MCF 10A (cell line): ENCODE results near the gene ICAM4. TPM values are rescaled to one million over a fixed set of nuclear protein-coding genes. Genes with fewer than 3 reads are reported as not detected.
A peak's percentile ranks its signal among the peaks of the same experiment; 100 is the strongest.

Source experiments
- BruUV-seq: library from RNA; stranded (reverse); fragments of 400-500 nt; replicated peaks from 2 replicates; lab custom pipeline; 2021; lab: Mats Ljungman, UMichigan
- CTCF ChIA-PET: fragments of 300-600 bp; sonication (Branson Sonifier 250); formaldehyde crosslinking; extraction: SDS; loops from one replicate; lab custom pipeline; 2021; ENCODE audit warnings: antibody characterized with exemption, inconsistent platforms; lab: Yijun Ruan, JAX
- POLR2A ChIA-PET: fragments of 300-600, 350-650 bp; sonication (Branson Sonifier 250); formaldehyde crosslinking; extraction: SDS; loops from one replicate; lab custom pipeline; 2020; ENCODE audit warnings: antibody characterized with exemption, inconsistent platforms; lab: Yijun Ruan, JAX
- DNase-seq: peaks from one replicate; pipeline ENCODE4 v3.0.0-alpha.2; 2018; ENCODE audit not compliant: unreplicated experiment
- H3K27ac Mint-ChIP-seq: one replicate; pipeline ENCODE4 v1.8.0; 2022; ENCODE audit warnings: mild to moderate bottlenecking, low read depth, mixed read lengths; ENCODE audit not compliant: unreplicated experiment
- H3K27me3 Mint-ChIP-seq: one replicate; pipeline ENCODE4 v1.8.0; 2022; ENCODE audit warnings: mixed read lengths; ENCODE audit not compliant: insufficient read depth, unreplicated experiment
- H3K36me3 Mint-ChIP-seq: one replicate; pipeline ENCODE4 v1.8.0; 2022; ENCODE audit warnings: mild to moderate bottlenecking, moderate library complexity, mixed read lengths; ENCODE audit not compliant: insufficient read depth, unreplicated experiment
- H3K4me1 Mint-ChIP-seq: one replicate; pipeline ENCODE4 v1.8.0; 2022; ENCODE audit warnings: mixed read lengths; ENCODE audit not compliant: insufficient read depth, unreplicated experiment
- H3K4me3 Mint-ChIP-seq: one replicate; pipeline ENCODE4 v1.8.0; 2022; ENCODE audit warnings: mild to moderate bottlenecking, moderate library complexity, mixed read lengths; ENCODE audit not compliant: unreplicated experiment
- H3K9me3 Mint-ChIP-seq: one replicate; pipeline ENCODE4 v1.8.0; 2022; ENCODE audit warnings: mixed read lengths; ENCODE audit not compliant: unreplicated experiment
- intact Hi-C: fragments of 100-400 bp; cut with micrococcal nuclease; formaldehyde crosslinking; loops from 2 replicates; pipeline ENCODE4 v1.14.1; 2022
- total RNA-seq: library from RNA; stranded (reverse); gene quantifications from 2 replicates; pipeline ENCODE4 v1.2.3, GENCODE V29; 2022
- TF ChIP-seq, protein P1 (sequence below): fragments of 200-600 bp; IDR thresholded peaks from one replicate; pipeline ENCODE4 v1.8.0; 2022; ENCODE audit warnings: antibody characterized with exemption, mild to moderate bottlenecking; ENCODE audit not compliant: unreplicated experiment

Gene ICAM4
- total RNA-seq, 1 experiment from 2014 or later: not detected

DNA sequence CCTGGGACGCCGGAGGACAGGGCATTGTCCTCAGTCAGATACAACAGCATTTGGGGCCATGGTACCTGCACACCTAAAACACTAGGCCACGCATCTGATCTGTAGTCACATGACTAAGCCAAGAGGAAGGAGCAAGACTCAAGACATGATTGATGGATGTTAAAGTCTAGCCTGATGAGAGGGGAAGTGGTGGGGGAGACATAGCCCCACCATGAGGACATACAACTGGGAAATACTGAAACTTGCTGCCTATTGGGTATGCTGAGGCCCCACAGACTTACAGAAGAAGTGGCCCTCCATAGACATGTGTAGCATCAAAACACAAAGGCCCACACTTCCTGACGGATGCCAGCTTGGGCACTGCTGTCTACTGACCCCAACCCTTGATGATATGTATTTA, 1.4 kb upstream of the ICAM4 start:
- H3K27me3 Mint-ChIP-seq: no peaks in the 10 kb centered on the region
- no peak overlapping the region for H3K4me3 Mint-ChIP-seq
- intact Hi-C loops: no loop called here
- H3K36me3 Mint-ChIP-seq: no peaks in the 10 kb centered on the region
- no TSS peak for BruUV-seq
- no peak for DNase-seq
- peaks cover 28% of the 10 kb centered on the region for H3K4me1 Mint-ChIP-seq
- POLR2A ChIA-PET: interaction anchor here (0.6 to 1.7 kb wide), 4 partner anchors 15 to 115 kb away, joined by 4 to 14 read pairs (median 5); partner anchors contain the start of genes ICAM1, RAVER1 and TYK2
- CTCF ChIA-PET: interaction anchor here (0.9 to 1.8 kb wide), 5 partner anchors 14 to 113 kb away, joined by 3 to 7 read pairs (median 3); no protein-coding TSS in a partner anchor
- H3K27ac Mint-ChIP-seq: peak overlapping the region; percentile 5
- TF ChIP-seq, protein P1, sequence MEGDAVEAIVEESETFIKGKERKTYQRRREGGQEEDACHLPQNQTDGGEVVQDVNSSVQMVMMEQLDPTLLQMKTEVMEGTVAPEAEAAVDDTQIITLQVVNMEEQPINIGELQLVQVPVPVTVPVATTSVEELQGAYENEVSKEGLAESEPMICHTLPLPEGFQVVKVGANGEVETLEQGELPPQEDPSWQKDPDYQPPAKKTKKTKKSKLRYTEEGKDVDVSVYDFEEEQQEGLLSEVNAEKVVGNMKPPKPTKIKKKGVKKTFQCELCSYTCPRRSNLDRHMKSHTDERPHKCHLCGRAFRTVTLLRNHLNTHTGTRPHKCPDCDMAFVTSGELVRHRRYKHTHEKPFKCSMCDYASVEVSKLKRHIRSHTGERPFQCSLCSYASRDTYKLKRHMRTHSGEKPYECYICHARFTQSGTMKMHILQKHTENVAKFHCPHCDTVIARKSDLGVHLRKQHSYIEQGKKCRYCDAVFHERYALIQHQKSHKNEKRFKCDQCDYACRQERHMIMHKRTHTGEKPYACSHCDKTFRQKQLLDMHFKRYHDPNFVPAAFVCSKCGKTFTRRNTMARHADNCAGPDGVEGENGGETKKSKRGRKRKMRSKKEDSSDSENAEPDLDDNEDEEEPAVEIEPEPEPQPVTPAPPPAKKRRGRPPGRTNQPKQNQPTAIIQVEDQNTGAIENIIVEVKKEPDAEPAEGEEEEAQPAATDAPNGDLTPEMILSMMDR: no peak
- H3K9me3 Mint-ChIP-seq: no peaks in the 10 kb centered on the region

DNA sequence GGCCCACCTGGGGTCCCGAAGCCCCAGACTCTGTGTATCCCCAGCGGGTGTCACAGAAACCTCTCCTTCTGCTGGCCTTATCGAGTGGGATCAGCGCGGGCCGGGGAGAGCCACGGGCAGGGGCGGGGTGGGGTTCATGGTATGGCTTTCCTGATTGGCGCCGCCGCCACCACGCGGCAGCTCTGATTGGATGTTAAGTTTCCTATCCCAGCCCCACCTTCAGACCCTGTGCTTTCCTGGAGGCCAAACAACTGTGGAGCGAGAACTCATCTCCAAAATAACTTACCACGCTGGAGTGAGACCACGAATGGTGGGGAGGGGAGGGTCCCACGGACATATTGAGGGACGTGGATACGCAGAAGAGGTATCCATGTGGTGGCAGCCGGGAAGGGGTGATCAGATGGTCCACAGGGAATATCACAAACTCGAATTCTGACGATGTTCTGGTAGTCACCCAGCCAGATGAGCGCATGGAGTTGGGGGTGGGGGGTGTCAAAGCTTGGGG, 2.0 kb downstream of the ICAM4 start:
- DNase-seq: peak; percentile 85
- H3K27ac Mint-ChIP-seq: peak overlapping the region; percentile 83
- no TSS peak for BruUV-seq
- ChIA-PET CTCF (interaction anchor here (1.3 kb wide), 1 partner anchor 13 kb away, joined by 4 read pairs; no protein-coding TSS in a partner anchor), POLR2A (interaction anchor here (1.2 to 1.3 kb wide), 2 partner anchors 26 to 29 kb away, joined by 4 to 5 read pairs; no protein-coding TSS in a partner anchor)
- peaks cover 30% of the 10 kb centered on the region for H3K4me1 Mint-ChIP-seq
- TF ChIP-seq, protein P1: no peak
- no peaks in the 10 kb centered on the region for H3K27me3 Mint-ChIP-seq
- H3K9me3 Mint-ChIP-seq: no peaks in the 10 kb centered on the region
- peak overlapping the region; percentile 79 for H3K4me3 Mint-ChIP-seq
- intact Hi-C loops: loop anchor here (1.0 to 2.0 kb wide), 2 partner anchors 44 to 94 kb away; partner anchors contain the start of gene RAVER1
- H3K36me3 Mint-ChIP-seq: no peaks in the 10 kb centered on the region

DNA sequence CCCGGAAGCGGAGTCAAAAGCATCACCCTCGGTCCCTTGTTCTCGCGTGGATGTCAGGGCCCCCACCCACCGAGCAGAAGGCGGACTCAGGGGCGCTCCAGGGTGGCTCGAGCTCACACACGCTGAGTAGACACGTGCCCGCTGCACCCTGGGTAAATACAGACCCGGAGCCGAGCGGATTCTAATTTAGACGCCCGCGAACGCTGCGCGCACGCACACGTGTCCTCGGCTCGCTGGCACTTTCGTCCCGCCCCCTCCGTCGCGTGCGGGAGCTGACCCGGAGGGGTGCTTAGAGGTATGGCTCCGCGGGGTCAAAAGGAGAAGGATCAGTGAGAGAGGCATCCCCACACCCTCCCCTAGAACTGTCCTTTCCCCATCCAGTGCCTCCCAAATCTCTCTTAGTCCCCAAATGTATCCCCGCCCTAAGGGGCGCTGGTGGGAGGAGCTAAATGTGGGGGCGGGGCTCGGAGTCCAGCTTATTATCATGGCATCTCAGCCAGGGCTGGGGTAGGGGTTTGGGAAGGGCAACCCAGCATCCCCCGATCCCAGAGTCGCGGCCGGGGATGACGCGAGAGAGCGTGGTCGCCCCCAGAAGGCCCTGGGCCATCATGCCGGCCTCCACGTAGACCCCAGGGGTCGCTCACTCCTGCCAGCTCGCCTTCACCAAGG, 2.5 kb downstream of the ICAM4 start:
- Mint-ChIP-seq H3K9me3 (no peaks in the 10 kb centered on the region), H3K4me3 (peak overlapping the region; percentile 79), H3K36me3 (peaks cover 5% of the 10 kb centered on the region), H3K27ac (peak overlapping the region; percentile 83), H3K27me3 (no peaks in the 10 kb centered on the region), H3K4me1 (peaks cover 30% of the 10 kb centered on the region)
- TF ChIP-seq, protein P1: no peak
- DNase-seq: peak; percentile 79
- intact Hi-C loops: loop anchor here (1.0 to 2.0 kb wide), 2 partner anchors 44 to 93 kb away; partner anchors contain the start of gene RAVER1
- no TSS peak for BruUV-seq
- CTCF ChIA-PET: interaction anchor here (1.3 kb wide), 1 partner anchor 13 kb away, joined by 4 read pairs; no protein-coding TSS in a partner anchor
- POLR2A ChIA-PET: interaction anchor here (1.2 to 1.3 kb wide), 3 partner anchors 26 to 44 kb away, joined by 3 to 5 read pairs (median 4); partner anchors contain the start of gene RAVER1
